ENCODE measurements around the gene ESYT2.

ESYT2 gene

GRCh38 chr7:158802535-158803366 lies 26.6 kb downstream of the ESYT2 start:
- no peak for DNase-seq

- DNase-seq = no peak
Measured at GRCh38 chr7:158798741-158799140, 30.6 kb downstream of the ESYT2 start.

- DNase-seq = no peak
Measured at GRCh38 chr7:158796667-158797066, 32.6 kb downstream of the ESYT2 start.

- no peak for DNase-seq
Measured at GRCh38 chr7:158795272-158795671, 34.0 kb downstream of the ESYT2 start.

- no peak for DNase-seq
Measured at GRCh38 chr7:158791107-158791506, 38.2 kb downstream of the ESYT2 start.

GRCh38 chr7:158789842-158790241 lies 39.5 kb downstream of the ESYT2 start:
- no peak for DNase-seq

GRCh38 chr7:158786898-158787297 lies 42.4 kb downstream of the ESYT2 start:
- no peak for DNase-seq

- no peak for DNase-seq
Measured at GRCh38 chr7:158784270-158784669, 45.0 kb downstream of the ESYT2 start.

- DNase-seq = no peak
Measured at GRCh38 chr7:158783595-158783994, 45.7 kb downstream of the ESYT2 start.

- DNase-seq = no peak
Measured at GRCh38 chr7:158782761-158783401, 46.4 kb downstream of the ESYT2 start.

- DNase-seq = no peak
Measured at GRCh38 chr7:158781974-158782664, 47.2 kb downstream of the ESYT2 start.

- DNase-seq = no peak
Measured at GRCh38 chr7:158781217-158781973, 47.9 kb downstream of the ESYT2 start.

GRCh38 chr7:158779061-158780000 lies 50.0 kb downstream of the ESYT2 start:
- no peak for DNase-seq

- DNase-seq = no peak
Measured at GRCh38 chr7:158778471-158778870, 50.8 kb downstream of the ESYT2 start.

- no peak for DNase-seq
Measured at GRCh38 chr7:158777793-158778192, 51.5 kb downstream of the ESYT2 start.

- no peak for DNase-seq
Measured at GRCh38 chr7:158776474-158776873, 52.8 kb downstream of the ESYT2 start.

- no peak for DNase-seq
Measured at GRCh38 chr7:158774952-158775351, 54.4 kb downstream of the ESYT2 start.

GRCh38 chr7:158772916-158773315 lies 56.4 kb downstream of the ESYT2 start:
- DNase-seq = no peak

- DNase-seq = no peak
Measured at GRCh38 chr7:158771213-158771834, 58.0 kb downstream of the ESYT2 start.

GRCh38 chr7:158767707-158768106 lies 61.6 kb downstream of the ESYT2 start:
- no peak for DNase-seq

- no peak for DNase-seq
Measured at GRCh38 chr7:158766570-158767281, 62.6 kb downstream of the ESYT2 start.
